ENCODE results near the gene C14orf132.

C14orf132 gene

DNA sequence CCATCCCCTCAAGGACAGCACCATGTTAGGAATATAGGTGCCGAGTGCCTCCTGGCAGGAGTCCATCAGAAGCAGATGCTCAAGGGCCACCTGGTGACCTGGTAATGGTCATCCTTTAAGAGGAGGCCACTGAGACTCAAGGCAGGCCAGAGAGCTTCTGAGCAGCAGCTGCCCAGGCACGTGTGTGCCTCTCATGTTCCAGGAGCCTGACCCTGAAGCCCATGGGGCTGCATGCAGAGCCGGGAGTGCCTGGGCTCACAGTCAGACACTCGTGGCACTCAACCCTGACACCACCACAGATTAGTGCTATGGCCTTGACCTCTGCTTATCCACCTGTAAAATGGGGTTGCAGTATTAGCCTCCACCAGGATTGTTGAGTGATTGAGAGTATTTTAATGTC lies 45.6 kb downstream of the C14orf132 start:
- DNase-seq = no peak

DNA sequence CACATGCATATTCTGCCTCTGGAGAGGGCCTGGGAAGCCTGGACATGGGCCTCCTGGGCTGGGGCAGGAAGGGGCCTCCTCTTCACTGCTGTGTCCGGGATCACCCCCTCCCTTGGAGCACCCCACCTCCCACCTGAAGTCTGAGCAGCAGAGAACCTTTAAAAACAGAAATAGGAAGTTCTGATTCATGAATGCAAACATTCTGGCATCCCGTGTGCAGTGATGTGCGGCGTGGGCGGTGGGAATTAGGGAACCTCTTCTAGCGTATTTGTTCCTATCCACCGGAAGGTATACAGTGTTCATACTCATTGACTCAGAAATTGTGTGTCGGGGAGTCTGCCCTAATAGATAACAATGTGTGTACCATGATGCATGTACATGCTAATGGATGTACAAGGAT lies 46.2 kb downstream of the C14orf132 start:
- DNase-seq = no peak

DNA sequence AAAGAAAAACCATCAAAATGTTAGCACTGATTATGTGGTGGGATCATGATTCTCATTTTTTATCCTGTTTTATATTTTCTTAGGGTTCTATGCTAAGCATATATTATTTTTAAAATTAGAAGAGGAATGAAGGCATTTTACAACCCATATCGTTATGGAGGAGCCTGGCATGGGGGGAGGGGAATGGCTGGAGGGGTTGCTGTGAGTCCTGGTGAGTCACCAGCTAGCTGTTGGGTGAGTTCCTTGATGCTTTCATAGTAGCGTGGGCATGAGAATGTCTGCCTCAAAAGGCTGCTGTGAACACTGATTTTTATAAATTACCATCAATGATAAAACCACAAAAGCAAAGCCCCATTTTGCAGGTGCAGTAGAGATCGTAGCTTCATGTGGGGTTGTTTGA lies 46.9 kb downstream of the C14orf132 start:
- no peak for DNase-seq

DNA sequence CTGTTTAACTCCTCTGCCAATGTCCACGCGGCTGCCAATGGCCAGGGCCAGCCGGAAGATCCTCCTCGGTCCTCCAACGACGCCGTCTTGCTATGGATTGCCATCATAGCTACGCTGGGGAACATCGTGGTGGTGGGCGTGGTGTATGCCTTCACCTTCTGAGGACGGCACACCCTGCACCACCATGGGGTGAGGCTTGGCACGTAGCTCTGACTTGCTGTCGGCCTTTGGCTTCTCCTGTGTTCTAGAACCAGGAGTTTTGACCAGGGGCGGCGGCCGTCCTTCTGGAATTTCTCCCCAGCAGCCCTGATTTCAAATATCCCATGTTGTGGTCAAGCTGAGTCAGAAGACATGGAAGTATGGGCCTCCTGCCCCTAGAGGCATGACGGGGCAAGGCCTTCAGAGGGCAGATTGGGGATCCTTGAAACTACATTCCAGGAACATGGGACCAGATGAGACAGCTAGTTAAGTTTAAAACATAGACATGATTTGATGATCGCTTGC lies 47.5 kb downstream of the C14orf132 start:
- no peak for DNase-seq

DNA sequence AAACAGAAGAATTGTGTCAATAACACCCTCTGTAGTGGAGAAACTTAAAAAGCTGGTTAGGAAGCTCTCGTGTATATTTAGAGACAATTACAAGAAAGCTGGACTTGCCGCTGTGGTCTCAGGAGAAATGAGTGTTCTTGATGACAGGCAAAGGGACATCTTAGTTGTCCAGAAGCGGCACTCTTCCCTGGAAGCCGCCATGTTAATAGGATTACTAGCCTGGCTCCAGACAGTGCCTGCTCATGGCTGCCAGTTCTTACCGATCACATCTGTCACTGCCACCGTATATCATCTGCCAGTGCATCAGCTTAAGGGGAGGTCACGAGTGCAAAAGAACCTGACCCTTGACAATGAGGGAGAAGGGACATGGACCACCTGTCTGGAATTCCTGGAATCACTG lies 48.9 kb downstream of the C14orf132 start:
- DNase-seq = no peak

DNA sequence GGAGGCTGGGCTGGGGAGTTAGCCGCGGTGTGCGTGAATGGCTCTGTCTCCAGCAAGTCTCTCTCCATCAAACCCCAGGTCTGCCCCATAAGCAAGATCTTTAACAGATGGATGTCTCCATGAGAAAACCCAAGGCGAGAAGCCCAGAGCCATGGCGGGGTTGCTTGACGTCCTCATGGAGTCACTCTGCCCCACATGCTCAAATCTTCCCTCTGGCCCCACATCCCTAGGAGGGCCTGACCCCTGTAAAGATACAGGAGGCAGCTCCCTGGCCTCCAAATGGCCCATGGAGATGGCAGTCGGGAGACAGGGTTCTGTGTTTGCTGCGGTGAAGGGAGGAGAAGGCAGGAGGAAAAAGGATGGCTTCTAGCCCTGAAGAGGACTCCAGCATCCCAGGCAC lies 49.3 kb downstream of the C14orf132 start:
- DNase-seq = no peak

DNA sequence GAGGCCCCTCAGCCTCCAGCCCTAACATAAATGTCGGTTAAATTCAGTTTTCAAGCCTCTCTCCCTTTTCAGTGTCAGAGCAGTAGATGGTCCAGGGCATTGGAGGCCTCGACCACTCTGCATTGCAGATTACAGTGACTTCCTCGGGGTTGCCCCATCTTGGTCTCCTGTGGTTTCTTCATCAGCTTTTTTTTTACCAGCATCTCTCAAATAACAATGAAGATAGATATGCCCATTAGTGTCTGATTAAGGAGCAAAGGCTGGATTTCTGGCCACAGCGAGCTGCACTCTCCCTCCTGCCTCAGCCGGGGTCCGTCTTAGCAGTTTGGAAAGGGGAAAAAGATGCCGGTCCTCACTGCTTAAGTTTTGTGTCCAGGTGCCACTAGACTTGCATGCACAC lies 49.7 kb downstream of the C14orf132 start:
- DNase-seq = no peak

DNA sequence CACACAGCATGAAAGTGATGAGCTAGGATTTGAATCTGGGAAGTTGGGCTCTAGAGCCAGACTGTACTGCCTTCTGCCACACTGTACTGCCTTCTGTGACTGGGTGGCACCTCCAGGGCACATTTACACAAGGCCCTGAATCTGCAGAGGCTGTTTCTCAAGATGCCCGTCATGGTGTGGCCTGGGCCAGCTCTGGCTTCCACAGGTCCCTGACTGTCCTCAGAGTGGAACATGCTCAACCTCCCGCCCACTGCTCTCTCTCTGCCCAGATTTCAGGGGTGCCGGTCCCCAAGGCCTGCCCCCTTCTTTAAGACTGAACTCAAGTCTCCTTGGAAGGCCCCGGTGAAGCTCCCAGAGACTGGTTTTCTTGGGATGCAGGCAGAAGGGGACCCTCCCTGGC lies 50.2 kb downstream of the C14orf132 start:
- DNase-seq = no peak

DNA sequence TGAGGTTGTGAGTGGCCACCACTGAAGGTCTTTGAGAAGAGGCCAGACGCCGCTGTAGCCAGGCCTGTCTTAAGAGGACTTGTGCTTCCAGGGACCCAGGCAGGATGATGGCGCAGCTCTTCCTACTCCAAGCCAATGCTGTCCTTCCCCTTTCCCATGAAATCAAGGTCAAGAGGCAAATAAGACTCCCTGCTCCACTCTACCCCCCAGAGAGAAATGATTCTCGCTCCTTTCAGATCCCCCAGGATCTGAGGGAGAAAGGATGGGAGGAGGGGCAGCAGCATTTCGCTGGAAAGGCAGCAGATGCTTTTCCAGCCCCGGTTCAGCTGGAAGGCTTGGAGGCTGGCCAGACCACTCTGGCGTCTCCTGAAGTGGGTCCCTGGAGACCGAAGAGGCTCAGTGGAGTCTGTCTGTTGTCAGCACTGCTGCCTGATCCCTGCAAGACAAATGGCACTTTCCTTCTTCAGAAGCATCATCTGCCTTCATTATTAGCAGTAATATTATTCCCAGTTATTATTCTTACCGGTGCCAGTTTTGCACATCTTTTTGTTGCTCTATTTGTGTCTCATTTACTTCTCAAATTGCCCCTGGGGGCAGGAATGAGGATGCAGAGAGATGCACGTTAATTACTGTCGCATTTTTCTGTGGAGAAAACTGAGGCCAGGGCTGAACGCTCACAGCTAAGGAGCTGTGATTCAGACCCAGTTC lies 51.4 kb downstream of the C14orf132 start:
- DNase-seq = no peak

DNA sequence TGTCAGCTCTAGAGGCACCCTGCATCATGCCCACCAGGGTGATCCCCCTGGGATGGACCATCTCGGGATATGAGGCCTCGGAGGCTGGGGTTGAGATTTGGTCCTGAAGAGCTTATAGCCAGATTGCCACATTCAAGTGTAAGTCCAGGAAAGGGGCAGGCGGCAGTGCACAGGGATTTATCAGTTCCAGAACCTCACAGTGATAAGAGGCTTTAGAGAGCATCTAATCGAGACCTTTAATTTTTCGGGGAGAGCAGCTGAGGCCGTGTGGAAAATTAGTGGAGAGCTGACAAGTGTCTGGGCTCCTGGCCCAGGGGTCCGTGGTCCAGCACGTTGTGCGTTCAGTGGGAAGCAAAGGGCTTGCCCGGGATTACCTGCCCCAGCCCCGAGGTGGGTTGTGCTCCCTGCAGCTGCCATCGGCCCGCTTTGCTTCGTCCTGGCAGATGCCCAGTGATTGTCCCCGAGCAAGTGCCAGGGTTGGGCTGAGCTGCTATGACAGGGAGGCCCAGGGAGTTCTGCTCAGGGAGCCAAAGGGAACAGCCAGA lies 52.1 kb downstream of the C14orf132 start:
- DNase-seq = no peak

DNA sequence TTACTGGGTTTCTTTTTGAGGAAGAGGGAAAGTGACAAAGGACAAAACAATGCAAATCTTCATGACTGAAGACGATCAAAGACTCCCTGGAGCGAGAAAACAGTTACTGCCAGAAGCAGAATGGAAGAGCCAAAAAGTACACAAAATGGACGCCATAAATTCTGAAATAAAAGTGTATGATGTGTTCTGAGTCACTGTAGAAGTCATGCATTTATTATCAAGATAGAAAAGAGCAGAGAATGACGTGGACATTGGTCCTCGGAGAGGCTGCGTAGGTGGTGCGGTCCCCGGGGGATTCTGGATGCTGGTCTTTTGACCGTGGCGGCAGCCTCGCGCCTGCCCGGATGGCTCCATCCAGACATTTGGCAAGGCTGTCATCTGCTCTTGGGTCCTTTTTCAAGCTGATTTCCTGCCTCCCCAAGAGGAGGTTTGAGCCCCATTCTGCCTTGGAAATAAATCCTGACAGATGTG lies 52.8 kb downstream of the C14orf132 start:
- DNase-seq = no peak

DNA sequence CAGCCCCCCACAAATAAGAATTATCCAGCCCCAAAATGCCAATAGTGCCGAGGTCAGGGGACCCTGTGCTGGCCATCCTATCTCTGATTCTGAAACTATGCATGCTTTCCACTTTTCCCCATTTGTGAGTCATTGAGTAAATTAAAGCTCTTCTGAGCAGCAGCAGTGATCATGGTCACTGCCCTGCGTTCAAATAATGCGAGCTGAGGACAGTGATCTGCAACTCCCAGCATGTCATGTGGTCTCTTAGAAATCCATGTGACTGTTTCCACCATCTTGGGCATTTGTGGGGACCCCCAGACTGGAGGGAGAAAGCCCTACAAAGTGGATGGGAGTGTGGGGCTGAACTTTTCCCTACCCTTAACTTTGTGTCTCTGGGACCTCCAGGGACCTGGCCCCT lies 53.8 kb downstream of the C14orf132 start:
- no peak for DNase-seq

DNA sequence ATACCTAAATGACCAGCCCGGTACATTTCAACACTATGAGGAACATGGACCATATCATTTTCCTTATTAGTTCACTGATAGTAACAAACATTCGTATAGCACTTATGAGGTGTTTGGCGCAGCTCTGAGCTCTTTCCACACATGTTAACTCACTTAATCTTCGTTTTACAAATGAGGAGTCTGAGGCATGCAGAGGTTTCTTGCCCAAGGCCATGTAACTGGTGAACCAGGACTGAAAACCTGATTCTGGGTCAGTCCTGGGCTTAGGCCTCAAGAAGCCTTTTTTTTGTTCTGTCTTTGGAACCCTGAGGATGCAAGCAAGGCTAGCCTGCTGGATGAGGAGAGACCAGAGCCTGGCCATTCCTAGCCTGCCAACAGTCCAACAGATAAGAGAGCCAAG lies 55.0 kb downstream of the C14orf132 start:
- DNase-seq = no peak

DNA sequence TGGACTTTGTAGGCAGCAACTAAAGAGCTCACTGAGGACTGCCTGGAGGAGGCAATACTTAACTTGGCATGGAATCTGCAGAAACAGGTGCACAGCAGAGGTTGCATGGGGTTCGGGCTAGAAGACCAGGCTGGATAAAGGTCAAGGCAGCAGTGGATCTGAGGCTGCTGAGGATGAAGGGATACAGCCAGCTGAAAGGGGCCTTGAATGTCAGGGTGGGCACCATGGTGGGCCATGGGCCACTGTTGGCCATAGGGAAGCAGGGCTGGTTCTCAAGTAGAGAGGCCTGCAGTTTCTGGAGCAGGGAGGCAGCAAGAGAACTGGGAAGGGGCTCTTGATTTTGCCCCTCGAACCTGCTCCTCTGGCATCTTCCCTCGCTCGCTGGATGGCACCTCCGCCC lies 55.5 kb downstream of the C14orf132 start:
- no peak for DNase-seq

DNA sequence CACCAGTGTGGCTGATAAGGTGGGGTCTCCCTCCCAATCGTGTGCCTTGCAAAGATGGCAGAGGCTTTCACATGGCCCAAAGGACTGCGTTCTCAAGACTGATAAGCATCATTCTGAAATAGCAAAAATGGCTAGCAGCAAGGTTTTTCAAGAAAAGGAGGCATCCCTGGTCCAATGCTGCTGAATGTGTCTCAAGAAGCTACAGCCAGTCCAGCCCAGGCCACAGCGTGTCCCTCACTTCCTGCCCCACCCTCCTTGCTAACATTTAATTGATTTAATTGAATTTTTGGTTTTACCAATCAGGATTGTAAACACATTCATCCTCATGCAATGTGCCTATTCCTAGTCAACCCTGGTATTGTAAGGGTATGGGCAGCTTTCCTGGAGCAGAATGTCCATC lies 55.9 kb downstream of the C14orf132 start:
- DNase-seq = no peak

DNA sequence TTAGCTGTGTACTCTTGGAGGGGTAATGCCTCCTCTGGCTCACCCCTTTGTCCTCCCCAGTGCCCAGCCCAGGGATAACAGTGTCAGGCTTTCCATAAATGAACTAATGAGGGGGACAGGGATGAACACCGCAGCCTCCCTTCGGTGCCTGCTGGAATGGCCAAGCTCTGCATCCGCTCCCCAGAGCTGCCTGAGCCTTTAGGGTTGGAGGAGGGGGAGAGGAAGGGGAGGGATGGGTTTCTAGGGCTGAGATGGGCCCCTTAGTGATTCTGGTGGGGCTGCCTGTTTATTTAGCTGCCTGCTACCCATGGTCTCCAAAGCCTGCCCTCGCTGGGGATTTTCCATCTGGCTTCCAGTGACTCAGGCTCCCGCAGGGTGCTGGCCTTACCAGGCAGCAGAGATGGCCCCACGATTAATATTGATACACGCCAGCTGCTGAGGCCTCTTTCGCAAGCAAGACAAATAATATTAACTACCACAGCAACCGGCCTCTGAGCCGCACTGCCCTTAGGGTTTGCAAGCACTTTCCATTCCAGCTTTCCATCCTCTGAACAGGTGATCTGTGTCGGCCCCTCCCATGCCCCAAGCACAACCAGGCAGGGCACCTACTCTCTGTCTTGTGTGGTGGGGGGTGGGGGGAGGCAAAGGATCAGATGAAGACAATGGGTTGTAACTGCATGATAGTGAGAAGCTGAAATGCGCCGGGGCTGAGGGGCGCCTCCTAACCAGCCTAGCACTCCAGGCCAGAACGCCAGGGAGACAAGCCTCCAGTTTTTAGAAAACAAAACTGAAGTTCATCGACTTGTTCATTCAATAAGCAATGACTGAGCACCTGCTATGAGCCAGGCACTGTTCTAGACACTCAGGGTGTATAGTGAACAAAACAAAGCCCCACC lies 56.7 kb downstream of the C14orf132 start:
- DNase-seq = no peak

DNA sequence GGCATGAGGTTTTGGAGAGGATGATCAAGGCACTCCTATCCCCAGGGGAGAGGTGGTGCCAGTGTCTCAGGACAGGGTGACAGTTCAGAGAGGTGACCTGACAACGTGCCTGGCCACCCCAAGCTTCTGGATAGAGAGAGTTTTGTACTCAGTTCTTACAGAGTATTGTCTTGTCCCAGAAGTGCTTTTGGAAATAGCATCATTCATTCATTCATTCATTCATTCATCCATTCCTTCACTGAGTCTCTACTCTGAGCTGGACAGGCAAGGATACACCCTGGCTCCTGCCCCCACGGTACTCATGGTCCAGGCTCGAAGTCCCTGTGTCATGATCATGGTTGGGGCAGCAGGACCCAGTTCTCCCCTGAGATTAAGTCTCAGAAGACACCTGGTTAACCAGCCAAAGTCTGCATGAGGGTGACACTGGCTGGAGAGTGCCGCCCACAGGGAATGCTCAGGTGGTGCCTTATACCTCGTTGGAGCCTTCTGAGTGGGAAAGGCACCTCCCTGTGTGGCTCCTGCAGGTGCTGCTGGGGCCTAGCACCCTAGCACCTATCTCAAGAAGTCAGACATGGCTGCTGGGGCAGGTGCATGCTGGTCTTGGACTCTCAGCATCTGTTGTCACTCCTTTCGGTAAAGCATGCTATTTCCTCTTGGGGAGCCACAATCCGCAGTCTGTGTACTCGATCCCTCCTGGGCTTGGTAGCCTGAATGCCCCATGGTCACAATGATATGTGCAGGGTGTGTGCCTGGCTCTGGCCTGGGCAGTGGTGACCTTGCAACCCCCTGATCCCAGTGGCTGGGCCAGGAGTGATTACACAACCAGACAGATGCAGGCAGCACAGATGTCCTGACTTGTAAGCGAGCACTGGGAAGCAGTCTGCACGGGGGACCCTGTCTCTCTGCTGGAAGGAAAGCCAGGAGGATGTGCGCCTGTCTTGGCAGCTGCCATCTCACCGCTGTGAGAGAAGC lies 57.8 kb downstream of the C14orf132 start:
- no peak for DNase-seq

DNA sequence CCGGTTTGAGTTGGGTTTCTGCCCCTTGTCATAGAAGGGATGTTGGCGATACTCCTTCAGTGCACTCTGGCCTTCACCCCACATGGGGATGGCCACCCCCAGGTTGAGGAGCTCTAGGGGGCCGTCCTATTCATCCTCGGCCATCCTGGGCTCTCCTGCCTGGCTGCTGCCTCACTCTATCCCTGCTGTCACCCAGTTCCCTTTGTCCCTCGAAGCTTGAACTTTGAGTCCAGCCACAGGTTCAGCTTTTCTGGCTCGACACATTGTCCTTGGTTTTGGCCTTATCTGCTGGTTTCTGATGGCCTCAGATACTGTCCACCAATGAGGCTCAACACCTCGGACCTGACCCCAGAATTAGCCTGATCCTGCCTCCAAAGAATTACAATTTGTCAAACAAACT lies 58.6 kb downstream of the C14orf132 start:
- DNase-seq = no peak

DNA sequence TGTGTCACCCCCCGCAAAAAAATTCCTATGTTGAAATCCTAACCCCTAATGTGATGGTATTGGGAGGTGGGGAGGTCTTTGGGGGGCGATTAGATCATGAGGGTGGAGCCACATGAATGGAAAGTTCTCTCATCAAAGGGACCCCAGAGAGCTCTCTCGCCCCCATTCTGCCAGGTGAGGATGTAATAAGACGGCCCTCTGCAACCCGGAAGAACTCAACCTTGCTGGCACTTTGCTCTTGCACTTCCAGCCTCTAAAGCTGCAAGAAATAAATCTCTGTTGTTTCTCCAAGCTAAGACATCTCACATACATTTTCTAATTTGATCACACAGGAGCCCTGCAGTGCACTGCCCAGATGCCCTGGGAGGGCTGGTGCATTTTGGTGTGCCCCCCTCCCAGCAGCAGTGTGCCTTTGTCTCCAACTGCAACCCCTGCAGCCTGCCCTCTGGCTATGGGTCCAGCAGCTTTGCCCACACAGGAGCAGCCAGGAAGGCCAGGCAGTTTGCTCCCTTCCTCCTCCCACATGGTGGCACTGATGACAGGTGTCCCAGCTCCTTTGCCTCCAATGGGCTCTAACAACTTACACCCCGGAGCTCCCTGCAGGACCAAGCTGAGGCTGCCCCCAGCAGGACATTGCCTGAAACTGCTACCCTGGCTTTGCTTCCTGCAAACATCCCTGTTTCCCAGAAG lies 59.3 kb downstream of the C14orf132 start:
- no peak for DNase-seq

DNA sequence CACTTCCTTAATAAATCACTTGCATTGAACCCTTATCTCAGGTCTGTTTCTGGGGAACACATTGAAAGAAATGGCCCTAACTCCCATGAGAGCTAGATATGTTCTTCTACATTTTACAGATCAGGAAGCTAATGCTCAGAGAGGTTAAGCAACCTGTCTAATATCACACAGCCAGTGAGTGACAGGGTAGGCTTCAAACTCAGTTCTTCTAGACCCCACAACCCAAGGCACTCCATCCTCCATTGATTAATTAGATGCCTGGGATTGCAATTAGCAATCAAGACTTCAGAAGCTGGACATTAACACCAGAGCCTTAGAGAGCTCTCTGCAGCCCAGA lies 59.8 kb downstream of the C14orf132 start:
- no peak for DNase-seq

DNA sequence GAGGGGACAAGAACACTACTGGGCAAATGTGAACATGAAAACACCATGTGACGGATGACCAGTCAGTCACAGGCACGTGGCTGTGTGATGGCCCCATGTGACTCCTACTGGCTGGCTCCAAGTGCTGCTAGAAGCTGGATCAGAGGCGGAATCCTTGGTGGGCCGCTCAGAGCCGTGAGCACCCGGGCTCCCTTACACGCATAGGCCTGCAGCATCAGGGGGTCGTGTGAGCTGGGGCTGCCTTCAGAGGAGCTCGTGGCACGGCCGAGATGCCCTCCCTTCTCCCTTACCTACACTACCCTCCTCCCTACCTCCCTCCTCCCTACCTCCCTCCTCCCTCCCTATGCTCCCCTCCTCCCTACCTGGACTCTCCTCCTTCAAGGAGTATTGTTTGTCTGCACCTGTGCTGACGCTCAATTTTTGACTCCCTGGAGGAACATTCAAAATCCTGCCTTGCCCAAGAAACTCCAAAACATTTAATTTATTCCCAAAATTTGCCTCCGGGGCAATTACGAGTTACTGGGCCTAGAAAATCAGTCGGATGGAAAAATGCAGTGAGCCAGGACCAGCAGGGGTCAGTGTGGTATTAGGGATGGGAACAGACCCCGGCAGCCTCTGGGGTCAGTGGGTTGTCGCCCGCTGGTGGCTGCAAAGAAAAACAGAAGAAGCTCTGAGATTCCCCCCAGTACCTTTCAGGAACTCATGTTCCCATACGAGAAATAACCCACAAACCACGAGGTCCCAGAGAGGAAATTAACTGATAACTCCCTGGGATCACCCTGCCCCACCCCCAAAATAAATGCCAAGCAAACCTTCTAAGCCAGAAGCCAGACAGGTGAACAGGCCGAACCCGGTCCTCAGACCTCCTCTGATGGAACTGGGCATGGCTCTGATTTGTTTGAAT lies 61.3 kb downstream of the C14orf132 start:
- peak; percentile 61 to 72 for DNase-seq
